ENCODE data around the gene FUT8.

Gene FUT8

GRCh38 chr14:65769151-65769550 lies 356.6 kb downstream of the FUT8 start:
- TF ChIP-seq, protein P1, sequence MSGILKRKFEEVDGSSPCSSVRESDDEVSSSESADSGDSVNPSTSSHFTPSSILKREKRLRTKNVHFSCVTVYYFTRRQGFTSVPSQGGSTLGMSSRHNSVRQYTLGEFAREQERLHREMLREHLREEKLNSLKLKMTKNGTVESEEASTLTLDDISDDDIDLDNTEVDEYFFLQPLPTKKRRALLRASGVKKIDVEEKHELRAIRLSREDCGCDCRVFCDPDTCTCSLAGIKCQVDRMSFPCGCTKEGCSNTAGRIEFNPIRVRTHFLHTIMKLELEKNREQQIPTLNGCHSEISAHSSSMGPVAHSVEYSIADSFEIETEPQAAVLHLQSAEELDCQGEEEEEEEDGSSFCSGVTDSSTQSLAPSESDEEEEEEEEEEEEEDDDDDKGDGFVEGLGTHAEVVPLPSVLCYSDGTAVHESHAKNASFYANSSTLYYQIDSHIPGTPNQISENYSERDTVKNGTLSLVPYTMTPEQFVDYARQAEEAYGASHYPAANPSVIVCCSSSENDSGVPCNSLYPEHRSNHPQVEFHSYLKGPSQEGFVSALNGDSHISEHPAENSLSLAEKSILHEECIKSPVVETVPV (CRISPR knock-in tag; IDR thresholded peaks at IDR 0.05): no peak
- TF ChIP-seq ZFP3 (CRISPR knock-in tag; IDR thresholded peaks at IDR 0.05) (no peak), RARB (CRISPR knock-in tag; IDR thresholded peaks at IDR 0.05) (no peak), ISL1 (CRISPR knock-in tag; IDR thresholded peaks at IDR 0.05) (no peak), ZNF8 (CRISPR knock-in tag; IDR thresholded peaks at IDR 0.05) (no peak), SNAI2 (CRISPR knock-in tag; IDR thresholded peaks at IDR 0.05) (no peak), TCF4 (CRISPR knock-in tag; IDR thresholded peaks at IDR 0.05; ENCODE audit: borderline replicate concordance) (no peak), ZNF565 (CRISPR knock-in tag; conservative IDR thresholded peaks at IDR 0.05; ENCODE audit: low read depth) (no peak), BACH2 (CRISPR knock-in tag; IDR thresholded peaks at IDR 0.05; ENCODE audit: borderline replicate concordance) (no peak), CSDC2 (CRISPR knock-in tag; IDR thresholded peaks at IDR 0.05) (no peak), ZC3H10 (CRISPR knock-in tag; IDR thresholded peaks at IDR 0.05) (no peak), ZNF70 (CRISPR knock-in tag; IDR thresholded peaks at IDR 0.05) (no peak), TOX (CRISPR knock-in tag; IDR thresholded peaks at IDR 0.05; ENCODE audit: borderline replicate concordance) (no peak), GLIS3 (CRISPR knock-in tag; IDR thresholded peaks at IDR 0.05) (no peak), ARNTL (CRISPR knock-in tag; IDR thresholded peaks at IDR 0.05; ENCODE audit: borderline replicate concordance, low read depth) (no peak)
- TF ChIP-seq, protein P2, sequence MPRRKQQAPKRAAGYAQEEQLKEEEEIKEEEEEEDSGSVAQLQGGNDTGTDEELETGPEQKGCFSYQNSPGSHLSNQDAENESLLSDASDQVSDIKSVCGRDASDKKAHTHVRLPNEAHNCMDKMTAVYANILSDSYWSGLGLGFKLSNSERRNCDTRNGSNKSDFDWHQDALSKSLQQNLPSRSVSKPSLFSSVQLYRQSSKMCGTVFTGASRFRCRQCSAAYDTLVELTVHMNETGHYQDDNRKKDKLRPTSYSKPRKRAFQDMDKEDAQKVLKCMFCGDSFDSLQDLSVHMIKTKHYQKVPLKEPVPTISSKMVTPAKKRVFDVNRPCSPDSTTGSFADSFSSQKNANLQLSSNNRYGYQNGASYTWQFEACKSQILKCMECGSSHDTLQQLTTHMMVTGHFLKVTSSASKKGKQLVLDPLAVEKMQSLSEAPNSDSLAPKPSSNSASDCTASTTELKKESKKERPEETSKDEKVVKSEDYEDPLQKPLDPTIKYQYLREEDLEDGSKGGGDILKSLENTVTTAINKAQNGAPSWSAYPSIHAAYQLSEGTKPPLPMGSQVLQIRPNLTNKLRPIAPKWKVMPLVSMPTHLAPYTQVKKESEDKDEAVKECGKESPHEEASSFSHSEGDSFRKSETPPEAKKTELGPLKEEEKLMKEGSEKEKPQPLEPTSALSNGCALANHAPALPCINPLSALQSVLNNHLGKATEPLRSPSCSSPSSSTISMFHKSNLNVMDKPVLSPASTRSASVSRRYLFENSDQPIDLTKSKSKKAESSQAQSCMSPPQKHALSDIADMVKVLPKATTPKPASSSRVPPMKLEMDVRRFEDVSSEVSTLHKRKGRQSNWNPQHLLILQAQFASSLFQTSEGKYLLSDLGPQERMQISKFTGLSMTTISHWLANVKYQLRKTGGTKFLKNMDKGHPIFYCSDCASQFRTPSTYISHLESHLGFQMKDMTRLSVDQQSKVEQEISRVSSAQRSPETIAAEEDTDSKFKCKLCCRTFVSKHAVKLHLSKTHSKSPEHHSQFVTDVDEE (CRISPR knock-in tag; IDR thresholded peaks at IDR 0.05): no peak
- TF ChIP-seq, protein P3, sequence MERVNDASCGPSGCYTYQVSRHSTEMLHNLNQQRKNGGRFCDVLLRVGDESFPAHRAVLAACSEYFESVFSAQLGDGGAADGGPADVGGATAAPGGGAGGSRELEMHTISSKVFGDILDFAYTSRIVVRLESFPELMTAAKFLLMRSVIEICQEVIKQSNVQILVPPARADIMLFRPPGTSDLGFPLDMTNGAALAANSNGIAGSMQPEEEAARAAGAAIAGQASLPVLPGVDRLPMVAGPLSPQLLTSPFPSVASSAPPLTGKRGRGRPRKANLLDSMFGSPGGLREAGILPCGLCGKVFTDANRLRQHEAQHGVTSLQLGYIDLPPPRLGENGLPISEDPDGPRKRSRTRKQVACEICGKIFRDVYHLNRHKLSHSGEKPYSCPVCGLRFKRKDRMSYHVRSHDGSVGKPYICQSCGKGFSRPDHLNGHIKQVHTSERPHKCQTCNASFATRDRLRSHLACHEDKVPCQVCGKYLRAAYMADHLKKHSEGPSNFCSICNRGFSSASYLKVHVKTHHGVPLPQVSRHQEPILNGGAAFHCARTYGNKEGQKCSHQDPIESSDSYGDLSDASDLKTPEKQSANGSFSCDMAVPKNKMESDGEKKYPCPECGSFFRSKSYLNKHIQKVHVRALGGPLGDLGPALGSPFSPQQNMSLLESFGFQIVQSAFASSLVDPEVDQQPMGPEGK (CRISPR knock-in tag; IDR thresholded peaks at IDR 0.05; ENCODE audit: borderline replicate concordance): no peak
- no peak for ATAC-seq

- ATAC-seq: no peak
Measured at GRCh38 chr14:65770681-65771080, 358.2 kb downstream of the FUT8 start.

DNA sequence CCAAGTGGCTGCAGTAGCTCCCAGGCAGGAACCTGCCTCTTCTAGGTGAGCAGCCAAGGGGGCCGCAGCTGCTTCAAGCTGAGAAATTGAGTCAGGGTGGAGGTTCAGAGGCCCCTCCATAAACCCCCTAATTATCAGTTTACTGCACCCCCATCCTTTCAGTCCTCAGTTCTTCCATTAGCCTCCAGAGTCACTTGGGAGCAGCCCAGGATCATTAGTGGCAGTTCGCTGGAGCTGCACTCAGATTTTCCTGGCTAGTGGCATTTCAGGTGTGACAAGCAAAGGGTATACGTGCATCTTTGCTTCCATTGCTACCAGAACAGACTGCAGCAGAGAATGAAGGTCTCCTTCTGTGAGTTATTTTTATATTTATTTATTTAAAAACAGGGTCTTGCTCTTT lies 358.7 kb downstream of the FUT8 start:
- ATAC-seq: no peak
- TF ChIP-seq ARNTL (CRISPR knock-in tag; IDR thresholded peaks at IDR 0.05; ENCODE audit: borderline replicate concordance, low read depth) (no peak), TOX (CRISPR knock-in tag; IDR thresholded peaks at IDR 0.05; ENCODE audit: borderline replicate concordance) (no peak), ZNF70 (CRISPR knock-in tag; IDR thresholded peaks at IDR 0.05) (no peak), ISL1 (CRISPR knock-in tag; IDR thresholded peaks at IDR 0.05) (no peak), CSDC2 (CRISPR knock-in tag; IDR thresholded peaks at IDR 0.05) (no peak), ZFP3 (CRISPR knock-in tag; IDR thresholded peaks at IDR 0.05) (no peak), ESRRG (CRISPR knock-in tag; IDR thresholded peaks at IDR 0.05) (no peak), ZC3H10 (CRISPR knock-in tag; IDR thresholded peaks at IDR 0.05) (no peak), GLIS3 (CRISPR knock-in tag; IDR thresholded peaks at IDR 0.05) (no peak), TCF4 (CRISPR knock-in tag; IDR thresholded peaks at IDR 0.05; ENCODE audit: borderline replicate concordance) (no peak), CREB5 (CRISPR knock-in tag; IDR thresholded peaks at IDR 0.05; ENCODE audit: low read depth) (no peak), SNAI2 (CRISPR knock-in tag; IDR thresholded peaks at IDR 0.05) (no peak), PPARA (CRISPR knock-in tag; IDR thresholded peaks at IDR 0.05; ENCODE audit: borderline replicate concordance) (no peak)
- TF ChIP-seq, protein P3 (CRISPR knock-in tag; IDR thresholded peaks at IDR 0.05; ENCODE audit: borderline replicate concordance): no peak
- TF ChIP-seq, protein P2 (CRISPR knock-in tag; IDR thresholded peaks at IDR 0.05): no peak

More at GRCh38 chr14:65770681-65771080, 358.2 kb downstream of the FUT8 start:
- TF ChIP-seq ESRRG (CRISPR knock-in tag; IDR thresholded peaks at IDR 0.05): no peak
- TF ChIP-seq CREB5 (CRISPR knock-in tag; IDR thresholded peaks at IDR 0.05; ENCODE audit: low read depth): no peak
- no peak for TF ChIP-seq PPARA (CRISPR knock-in tag; IDR thresholded peaks at IDR 0.05; ENCODE audit: borderline replicate concordance)
- no peak for TF ChIP-seq TOX (CRISPR knock-in tag; IDR thresholded peaks at IDR 0.05; ENCODE audit: borderline replicate concordance)
- TF ChIP-seq ZNF70 (CRISPR knock-in tag; IDR thresholded peaks at IDR 0.05): no peak
- no peak for TF ChIP-seq ISL1 (CRISPR knock-in tag; IDR thresholded peaks at IDR 0.05)
- TF ChIP-seq ZFP3 (CRISPR knock-in tag; IDR thresholded peaks at IDR 0.05): no peak
- no peak for TF ChIP-seq TCF4 (CRISPR knock-in tag; IDR thresholded peaks at IDR 0.05; ENCODE audit: borderline replicate concordance)
